ENCODE data around the gene ATP5PB. TPM values are rescaled to one million over a fixed set of nuclear protein-coding genes. Genes with fewer than 3 reads are reported as not detected.

The ATP5PB gene
- total RNA-seq, 2 experiments from 2014 or later, result 47.3 to 51.5 TPM

GRCh38 chr1:111484391-111485026 is 35.2 kb downstream of the ATP5PB start:
- Histone ChIP-seq H3K27ac (ENCODE audit: low read depth in 1 of 2, low read length in 2 of 2) (no peak overlapping the region), H3K36me3 (ENCODE audit: insufficient read depth, low read length) (no peaks in the 10 kb centered on the region), H3K9me3 (ENCODE audit: control insufficient read depth in 1 of 2, insufficient read depth in 1 of 2, low read length in 2 of 2) (no peaks in the 10 kb centered on the region), H3K4me3 (ENCODE audit: low read length) (no peak overlapping the region), H3K27me3 (ENCODE audit: control insufficient read depth in 1 of 2, insufficient read depth in 2 of 2, low read length in 2 of 2) (no peaks in the 10 kb centered on the region), H3K4me1 (ENCODE audit: insufficient read depth, low read length) (peaks cover 10% of the 10 kb centered on the region)
- ATAC-seq (ENCODE audit: poor library complexity) (no peak), DNase-seq (no peak)
- Mint-ChIP-seq H3K4me3 (no peak overlapping the region), H3K9me3 (no peaks in the 10 kb centered on the region), H3K27me3 (no peaks in the 10 kb centered on the region), H3K4me1 (ENCODE audit: low read depth) (peaks cover 38% of the 10 kb centered on the region), H3K36me3 (ENCODE audit: low read depth) (no peaks in the 10 kb centered on the region), H3K27ac (no peak overlapping the region)
- intact Hi-C loops (cut with DNase I, micrococcal nuclease), result loop anchor here in 1 of 2 experiments (2.0 to 5.0 kb wide), 3 partner anchors 18 to 883 kb away; partner anchors contain the start of genes ADORA3 and TMIGD3
- ChIA-PET POLR2A (interaction anchor here (0.6 kb wide), 1 partner anchor 30 kb away, joined by 3 read pairs; no protein-coding TSS in a partner anchor), CTCF (interaction anchor here (0.6 kb wide), 1 partner anchor 177 kb away, joined by 4 read pairs; no protein-coding TSS in a partner anchor)
- no peak for TF ChIP-seq CTCF (IDR thresholded peaks at IDR 0.05)

DNA sequence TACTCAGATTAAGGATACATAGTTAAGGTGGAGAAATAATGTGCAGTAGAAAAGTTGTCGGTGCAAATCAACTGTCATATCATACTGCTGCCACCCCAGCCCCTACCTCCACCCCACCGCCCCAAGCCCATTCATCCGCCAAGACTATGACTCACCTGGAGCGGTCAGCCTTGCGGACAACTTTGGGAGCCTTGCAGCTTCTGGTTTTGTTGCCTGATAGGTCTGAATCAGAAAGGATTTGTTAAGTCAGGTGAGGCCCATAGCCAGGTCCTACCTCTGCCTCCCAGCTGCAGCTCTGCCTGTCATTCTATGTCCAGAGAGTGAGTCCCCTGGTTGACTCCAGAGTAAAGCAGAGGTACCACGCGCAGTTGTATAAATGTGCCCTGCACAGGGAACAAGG is 37.2 kb downstream of the ATP5PB start:
- peaks cover 24% of the 10 kb centered on the region for H3K4me1 Mint-ChIP-seq (ENCODE audit: low read depth)
- Histone ChIP-seq H3K27me3 (ENCODE audit: control insufficient read depth in 1 of 2, insufficient read depth in 2 of 2, low read length in 2 of 2) (no peaks in the 10 kb centered on the region), H3K36me3 (ENCODE audit: insufficient read depth, low read length) (no peaks in the 10 kb centered on the region), H3K4me3 (ENCODE audit: low read length) (no peak overlapping the region), H3K4me1 (ENCODE audit: insufficient read depth, low read length) (peaks cover 4% of the 10 kb centered on the region), H3K27ac (ENCODE audit: low read depth in 1 of 2, low read length in 2 of 2) (no peak overlapping the region), H3K9me3 (ENCODE audit: control insufficient read depth in 1 of 2, insufficient read depth in 1 of 2, low read length in 2 of 2) (no peaks in the 10 kb centered on the region)
- H3K27ac Mint-ChIP-seq, result no peak overlapping the region
- no peak for ATAC-seq (ENCODE audit: poor library complexity)
- no peak for DNase-seq
- H3K4me3 Mint-ChIP-seq, result no peak overlapping the region
- no peaks in the 10 kb centered on the region for H3K36me3 Mint-ChIP-seq (ENCODE audit: low read depth)
- H3K9me3 Mint-ChIP-seq, result no peaks in the 10 kb centered on the region
- intact Hi-C loops (cut with DNase I, micrococcal nuclease), result no loop called here
- ChIA-PET CTCF (no interaction called here), POLR2A (interaction anchor here (1.6 to 1.9 kb wide), 2 partner anchors 10 to 17 kb away, joined by 4 read pairs; partner anchors contain the start of genes ADORA3 and TMIGD3)
- TF ChIP-seq CTCF (IDR thresholded peaks at IDR 0.05), result no peak
- H3K27me3 Mint-ChIP-seq, result no peaks in the 10 kb centered on the region

GRCh38 chr1:111487133-111487532 is 37.9 kb downstream of the ATP5PB start:
- Histone ChIP-seq H3K27me3 (ENCODE audit: control insufficient read depth in 1 of 2, insufficient read depth in 2 of 2, low read length in 2 of 2) (no peaks in the 10 kb centered on the region), H3K4me1 (ENCODE audit: insufficient read depth, low read length) (no peaks in the 10 kb centered on the region), H3K36me3 (ENCODE audit: insufficient read depth, low read length) (no peaks in the 10 kb centered on the region), H3K27ac (ENCODE audit: low read depth in 1 of 2, low read length in 2 of 2) (no peak overlapping the region), H3K4me3 (ENCODE audit: low read length) (no peak overlapping the region), H3K9me3 (ENCODE audit: control insufficient read depth in 1 of 2, insufficient read depth in 1 of 2, low read length in 2 of 2) (no peaks in the 10 kb centered on the region)
- DNase-seq, result no peak
- CTCF ChIA-PET, result no interaction called here
- H3K27ac Mint-ChIP-seq, result no peak overlapping the region
- H3K27me3 Mint-ChIP-seq, result no peaks in the 10 kb centered on the region
- H3K4me1 Mint-ChIP-seq (ENCODE audit: low read depth), result peaks cover 19% of the 10 kb centered on the region
- intact Hi-C loops (cut with DNase I, micrococcal nuclease), result no loop called here
- H3K36me3 Mint-ChIP-seq (ENCODE audit: low read depth), result no peaks in the 10 kb centered on the region
- H3K4me3 Mint-ChIP-seq, result no peak overlapping the region
- no peak for TF ChIP-seq CTCF (IDR thresholded peaks at IDR 0.05)
- POLR2A ChIA-PET, result interaction anchor here (0.6 to 1.9 kb wide), 3 partner anchors 10 to 215 kb away, joined by 4 read pairs; partner anchors contain the start of genes ADORA3 and TMIGD3
- no peaks in the 10 kb centered on the region for H3K9me3 Mint-ChIP-seq
- no peak for ATAC-seq (ENCODE audit: poor library complexity)

All from CD4-positive, alpha-beta T cell (primary cell).